ENCODE data around the gene GPR141. TPM values are rescaled to one million over a fixed set of nuclear protein-coding genes. Genes with fewer than 3 reads are reported as not detected.

Gene GPR141
- total and polyA plus RNA-seq, 2 donors (not counting 3 experiments of a cell fraction or from before 2014, with no cell fraction given): not detected

DNA sequence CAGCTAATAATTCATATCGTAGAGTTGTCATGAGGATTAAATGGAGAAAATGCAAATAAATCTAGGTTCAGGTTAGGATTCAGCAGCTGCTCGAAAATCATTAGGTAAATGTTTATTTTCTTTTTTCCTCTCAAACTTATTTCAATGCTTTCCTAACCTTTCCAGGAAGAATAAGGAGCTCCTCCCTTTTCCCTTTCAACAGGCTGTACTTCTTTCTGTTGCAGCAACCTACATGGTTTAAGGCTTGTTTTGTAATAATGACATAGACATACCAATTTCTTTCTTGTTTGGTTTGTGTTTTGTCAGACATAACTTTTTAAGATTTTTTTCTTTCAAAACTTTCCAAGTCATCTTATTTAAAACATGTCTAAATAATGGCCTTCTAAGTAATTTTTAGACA lies 18.2 kb downstream of the GPR141 start:
- Histone ChIP-seq H3K9ac (replicated peaks; ENCODE audit: extremely low read depth, insufficient read depth, low read length) (no peak overlapping the region), H3K4me2 (ENCODE audit: insufficient read depth, low read length) (no peak overlapping the region), H3K27ac (ENCODE audit: insufficient read depth, low read depth, low read length) (no peak overlapping the region), H3K79me2 (ENCODE audit: control insufficient read depth, insufficient read depth, low read length) (no peaks in the 10 kb centered on the region), H3K4me3 (replicated peaks in 1 of 3; ENCODE audit: insufficient read depth in 1 of 3, low read depth in 1 of 3, low read length in 3 of 3) (no peak overlapping the region), H3K9me1 (replicated peaks; ENCODE audit: control insufficient read depth, extremely low read depth, insufficient read depth, low read length) (no peaks in the 10 kb centered on the region), H2AFZ (ENCODE audit: low read depth, low read length) (no peak overlapping the region), H3K4me1 (ENCODE audit: control insufficient read depth, extremely low read depth, insufficient read depth, low read length) (no peaks in the 10 kb centered on the region), H4K20me1 (replicated peaks; ENCODE audit: control insufficient read depth, extremely low read depth, insufficient read depth, low read length) (no peaks in the 10 kb centered on the region), H3K9me3 (replicated peaks; ENCODE audit: control insufficient read depth, insufficient read depth, low read length) (no peaks in the 10 kb centered on the region), H3K36me3 (ENCODE audit: control insufficient read depth in 2 of 2, extremely low read depth in 1 of 2, insufficient read depth in 2 of 2, low read length in 2 of 2) (no peaks in the 10 kb centered on the region), H3K27me3 (ENCODE audit: control insufficient read depth in 2 of 2, insufficient read depth in 2 of 2, low read length in 2 of 2) (no peaks in the 10 kb centered on the region)
- TF ChIP-seq MYC (IDR thresholded peaks at IDR 0.05; ENCODE audit: low read depth, low read length) (no peak), JUN (IDR thresholded peaks at IDR 0.05; ENCODE audit: borderline replicate concordance, insufficient read depth, insufficient read length, low read depth) (no peak), EZH2 (IDR thresholded peaks at IDR 0.05; ENCODE audit: borderline replicate concordance, low read depth, low read length, severe bottlenecking) (no peak), POLR2A (IDR thresholded peaks at IDR 0.05; ENCODE audit: low read depth, low read length) (no peak), POLR2AphosphoS5 (IDR thresholded peaks at IDR 0.05; ENCODE audit: insufficient read depth, low read depth, low read length) (no peak)
- TF ChIP-seq, protein P1, sequence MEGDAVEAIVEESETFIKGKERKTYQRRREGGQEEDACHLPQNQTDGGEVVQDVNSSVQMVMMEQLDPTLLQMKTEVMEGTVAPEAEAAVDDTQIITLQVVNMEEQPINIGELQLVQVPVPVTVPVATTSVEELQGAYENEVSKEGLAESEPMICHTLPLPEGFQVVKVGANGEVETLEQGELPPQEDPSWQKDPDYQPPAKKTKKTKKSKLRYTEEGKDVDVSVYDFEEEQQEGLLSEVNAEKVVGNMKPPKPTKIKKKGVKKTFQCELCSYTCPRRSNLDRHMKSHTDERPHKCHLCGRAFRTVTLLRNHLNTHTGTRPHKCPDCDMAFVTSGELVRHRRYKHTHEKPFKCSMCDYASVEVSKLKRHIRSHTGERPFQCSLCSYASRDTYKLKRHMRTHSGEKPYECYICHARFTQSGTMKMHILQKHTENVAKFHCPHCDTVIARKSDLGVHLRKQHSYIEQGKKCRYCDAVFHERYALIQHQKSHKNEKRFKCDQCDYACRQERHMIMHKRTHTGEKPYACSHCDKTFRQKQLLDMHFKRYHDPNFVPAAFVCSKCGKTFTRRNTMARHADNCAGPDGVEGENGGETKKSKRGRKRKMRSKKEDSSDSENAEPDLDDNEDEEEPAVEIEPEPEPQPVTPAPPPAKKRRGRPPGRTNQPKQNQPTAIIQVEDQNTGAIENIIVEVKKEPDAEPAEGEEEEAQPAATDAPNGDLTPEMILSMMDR (IDR thresholded peaks at IDR 0.05; ENCODE audit: extremely low read depth in 1 of 2, insufficient read depth in 1 of 2, low read depth in 1 of 2, low read length in 2 of 2): no peak
- TF ChIP-seq, protein P2, sequence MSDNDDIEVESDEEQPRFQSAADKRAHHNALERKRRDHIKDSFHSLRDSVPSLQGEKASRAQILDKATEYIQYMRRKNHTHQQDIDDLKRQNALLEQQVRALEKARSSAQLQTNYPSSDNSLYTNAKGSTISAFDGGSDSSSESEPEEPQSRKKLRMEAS (IDR thresholded peaks at IDR 0.05; ENCODE audit: insufficient read depth, insufficient read length): no peak
- dilution Hi-C loops (cut with MboI; ENCODE audit: extremely low pct_ligation_motif_present, low sequenced_read_pairs): no loop called here
- ChIA-PET POLR2A (no interaction called here), CTCF (no interaction called here)
- no TSS peak for BruUV-seq (replicated peaks)
- no peak for FAIRE-seq
- intact Hi-C loops (cut with micrococcal nuclease): no loop called here
- no peak for DNase-seq (ENCODE audit: low read depth, low spot score)
